GM23338 (cell line): Measurements from ENCODE around the gene CCL8. TPM values are rescaled to one million over a fixed set of nuclear protein-coding genes. Genes with fewer than 3 reads are reported as not detected.

Experiments
- ATAC-seq: fragments of 200-7000 bp; cut with Tn5 transposase; 3 replicates; pipeline ENCODE4 v1.9.1; 2020
- DNase-seq: peaks from one replicate; pipeline ENCODE4 v3.0.0-alpha.2; 2015; ENCODE audit warnings: low spot score
- H2AFZ ChIP-seq: fragments of 200-600 bp; sonication (generic); 2 replicates; pipeline ENCODE4 v1.8.0; 2016; ENCODE audit warnings: antibody characterized with exemption, mild to moderate bottlenecking, moderate library complexity
- H3F3A ChIP-seq: fragments of 200-600 bp; sonication (generic); replicated peaks from 2 replicates; pipeline ENCODE4 v1.8.0; 2017; ENCODE audit warnings: antibody characterized with exemption, mixed run types, low read depth
- H3K27ac ChIP-seq: fragments of 200-600 bp; sonication (generic); 2 replicates; pipeline ENCODE4 v1.6.1; 2016; ENCODE audit warnings: low read depth
- H3K27me3 ChIP-seq: fragments of 200-600 bp; sonication (generic); 2 replicates; pipeline ENCODE4 v1.8.0; 2016; ENCODE audit warnings: mild to moderate bottlenecking, mixed run types, moderate library complexity; ENCODE audit not compliant: insufficient read depth
- H3K36me3 ChIP-seq: fragments of 200-600 bp; sonication (generic); 2 replicates; pipeline ENCODE4 v1.8.0; 2016; ENCODE audit warnings: mild to moderate bottlenecking; ENCODE audit not compliant: insufficient read depth
- H3K4me1 ChIP-seq: fragments of 200-600 bp; sonication (generic); 2 replicates; pipeline ENCODE4 v1.8.0; 2016; ENCODE audit warnings: mild to moderate bottlenecking, moderate library complexity; ENCODE audit not compliant: insufficient read depth
- H3K4me2 ChIP-seq: fragments of 200-600 bp; sonication (generic); 2 replicates; pipeline ENCODE4 v1.7.1; 2017; ENCODE audit warnings: mixed run types
- H3K4me3 ChIP-seq: fragments of 200-600 bp; sonication (generic); 2 replicates; pipeline ENCODE4 v1.6.1; 2016; ENCODE audit warnings: mixed run types
- H3K79me2 ChIP-seq: fragments of 200-600 bp; sonication (generic); replicated peaks from 2 replicates; pipeline ENCODE4 v1.8.0; 2017; ENCODE audit warnings: mild to moderate bottlenecking; ENCODE audit not compliant: insufficient read depth
- H3K9me2 ChIP-seq: fragments of 200-600 bp; sonication (generic); 2 replicates; pipeline ENCODE4 v1.8.0; 2017; ENCODE audit not compliant: insufficient read depth
- H4K20me1 ChIP-seq: fragments of 200-600 bp; sonication (generic); replicated peaks from 2 replicates; pipeline ENCODE4 v1.8.0; 2017; ENCODE audit warnings: mild to moderate bottlenecking; ENCODE audit not compliant: insufficient read depth
- H3K27ac Mint-ChIP-seq: 2 replicates; pipeline ENCODE4 v1.8.0; 2020; ENCODE audit warnings: inconsistent platforms, mild to moderate bottlenecking, moderate library complexity, mixed read lengths
- H3K27me3 Mint-ChIP-seq: 3 replicates; pipeline ENCODE4 v1.8.0; 2022; ENCODE audit warnings: low read depth, mild to moderate bottlenecking, moderate library complexity, mixed read lengths, inconsistent platforms; ENCODE audit not compliant: insufficient read depth, poor library complexity
- H3K36me3 Mint-ChIP-seq: 3 replicates; pipeline ENCODE4 v1.8.0; 2021; ENCODE audit warnings: low read depth, mild to moderate bottlenecking, inconsistent platforms, moderate library complexity, mixed read lengths
- H3K4me1 Mint-ChIP-seq: 3 replicates; pipeline ENCODE4 v1.8.0; 2020; ENCODE audit warnings: mild to moderate bottlenecking, inconsistent platforms, mixed read lengths
- H3K4me3 Mint-ChIP-seq: 3 replicates; pipeline ENCODE4 v1.8.0; 2021; ENCODE audit warnings: moderate library complexity, mild to moderate bottlenecking, inconsistent platforms, mixed read lengths
- H3K9me3 Mint-ChIP-seq: 3 replicates; pipeline ENCODE4 v1.8.0; 2020; ENCODE audit warnings: moderate library complexity, mild to moderate bottlenecking, inconsistent platforms, mixed read lengths
- CREB1 ChIP-seq: fragments of 250-450 bp; sonication (Bioruptor Pico); IDR thresholded peaks from 2 replicates; pipeline ENCODE4 v1.5.0; 2020; ENCODE audit warnings: low read depth, mild to moderate bottlenecking, moderate library complexity
- CTCF ChIP-seq, 2 experiments: fragments of 200-600 bp in 1 of 2; sonication (generic) in 1 of 2; conservative IDR thresholded peaks; 2 replicates each; pipeline versions ENCODE4 v1.5.1 to v1.6.1; 2016 to 2017; ENCODE audit warnings: antibody characterized with exemption in 2 of 2, low read depth in 2 of 2, mild to moderate bottlenecking in 2 of 2, moderate library complexity in 1 of 2
- EZH2 ChIP-seq: fragments of 200-600 bp; sonication (generic); IDR thresholded peaks from one replicate; pipeline ENCODE4 v1.8.0; 2017; ENCODE audit warnings: antibody characterized with exemption, mild to moderate bottlenecking, low read depth; ENCODE audit not compliant: unreplicated experiment
- EZH2phosphoT487 ChIP-seq: fragments of 200-600 bp; sonication (generic); IDR thresholded peaks from one replicate; pipeline ENCODE4 v1.8.1; 2018; ENCODE audit warnings: antibody characterized with exemption; ENCODE audit not compliant: unreplicated experiment
- JUNB ChIP-seq: IDR thresholded peaks from one replicate; pipeline ENCODE4 v1.6.1; 2016; ENCODE audit warnings: antibody characterized with exemption; ENCODE audit not compliant: unreplicated experiment
- POLR2AphosphoS5 ChIP-seq: IDR thresholded peaks from 2 replicates; pipeline ENCODE4 v1.6.1; 2016; ENCODE audit warnings: antibody characterized with exemption, low read depth
- REST ChIP-seq: IDR thresholded peaks from one replicate; pipeline ENCODE4 v1.6.1; 2018; ENCODE audit warnings: antibody characterized with exemption; ENCODE audit not compliant: unreplicated experiment
- STAT1 ChIP-seq: IDR thresholded peaks from one replicate; pipeline ENCODE4 v1.6.1; 2016; ENCODE audit warnings: antibody characterized with exemption; ENCODE audit not compliant: unreplicated experiment
- ZNF114 ChIP-seq: fragments of 250-450 bp; sonication (Bioruptor Pico); IDR thresholded peaks from 2 replicates; pipeline ENCODE4 v1.5.0; 2020; ENCODE audit warnings: mild to moderate bottlenecking, moderate library complexity
- ZNF331 ChIP-seq: fragments of 250-450 bp; sonication (Bioruptor Pico); IDR thresholded peaks from 2 replicates; pipeline ENCODE4 v1.5.0; 2020; ENCODE audit warnings: low read depth, mild to moderate bottlenecking, moderate library complexity
- polyA plus RNA-seq: library from polyadenylated mRNA; unstranded; fragments of >200 nt; fragmentation: Nextera tagmentation; extraction: Ambion mirVana; gene quantifications from 2 replicates; pipeline ENCODE4 v1.2.1, GENCODE V29; 2016
- total RNA-seq: library from RNA; depleted of rRNA; stranded (reverse); fragments of >200 nt; shearing (Covaris generic); gene quantifications from 2 replicates; pipeline ENCODE4 v1.2.3, GENCODE V29; 2014
- TF ChIP-seq, protein P1 (sequence below): IDR thresholded peaks from 2 replicates; pipeline ENCODE4 v1.6.1; 2016; ENCODE audit warnings: antibody characterized with exemption
- TF ChIP-seq, protein P2 (sequence below): fragments of 250-450 bp; sonication (Bioruptor Pico); IDR thresholded peaks from 2 replicates; pipeline ENCODE4 v1.5.0; 2020; ENCODE audit warnings: mild to moderate bottlenecking, moderate library complexity

The CCL8 gene
- total and polyA plus RNA-seq, 2 experiments from 2014 or later = not detected

GRCh38 chr17:34314279-34314678 is 5.0 kb upstream of the CCL8 start:
- Histone ChIP-seq H3K4me1 (no peaks in the 10 kb centered on the region), H3F3A (no peaks in the 10 kb centered on the region), H3K27me3 (no peaks in the 10 kb centered on the region), H3K9me2 (peaks cover 4% of the 10 kb centered on the region; the same call in 1 of the 2 replicates), H3K4me3 (no peak overlapping the region), H3K4me2 (no peak overlapping the region), H3K27ac (no peak overlapping the region), H4K20me1 (no peaks in the 10 kb centered on the region), H2AFZ (no peak overlapping the region; the same call in 1 of the 2 replicates), H3K79me2 (no peaks in the 10 kb centered on the region), H3K36me3 (no peaks in the 10 kb centered on the region)
- ATAC-seq (no peak), DNase-seq (no peak)
- Mint-ChIP-seq H3K9me3 (no peaks in the 10 kb centered on the region), H3K36me3 (no peaks in the 10 kb centered on the region), H3K4me3 (no peak overlapping the region), H3K4me1 (no peaks in the 10 kb centered on the region), H3K27ac (no peak overlapping the region), H3K27me3 (no peaks in the 10 kb centered on the region)
- TF ChIP-seq CTCF (conservative IDR thresholded peaks at IDR 0.05; ENCODE audit: low read depth in 2 of 2) = no peak
- TF ChIP-seq ZNF331 = no peak
- TF ChIP-seq POLR2AphosphoS5 = no peak
- no peak for TF ChIP-seq STAT1
- no peak for TF ChIP-seq REST
- TF ChIP-seq CREB1 = no peak
- TF ChIP-seq, protein P1, sequence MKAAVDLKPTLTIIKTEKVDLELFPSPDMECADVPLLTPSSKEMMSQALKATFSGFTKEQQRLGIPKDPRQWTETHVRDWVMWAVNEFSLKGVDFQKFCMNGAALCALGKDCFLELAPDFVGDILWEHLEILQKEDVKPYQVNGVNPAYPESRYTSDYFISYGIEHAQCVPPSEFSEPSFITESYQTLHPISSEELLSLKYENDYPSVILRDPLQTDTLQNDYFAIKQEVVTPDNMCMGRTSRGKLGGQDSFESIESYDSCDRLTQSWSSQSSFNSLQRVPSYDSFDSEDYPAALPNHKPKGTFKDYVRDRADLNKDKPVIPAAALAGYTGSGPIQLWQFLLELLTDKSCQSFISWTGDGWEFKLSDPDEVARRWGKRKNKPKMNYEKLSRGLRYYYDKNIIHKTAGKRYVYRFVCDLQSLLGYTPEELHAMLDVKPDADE = no peak
- TF ChIP-seq EZH2phosphoT487 = no peak
- TF ChIP-seq, protein P2, sequence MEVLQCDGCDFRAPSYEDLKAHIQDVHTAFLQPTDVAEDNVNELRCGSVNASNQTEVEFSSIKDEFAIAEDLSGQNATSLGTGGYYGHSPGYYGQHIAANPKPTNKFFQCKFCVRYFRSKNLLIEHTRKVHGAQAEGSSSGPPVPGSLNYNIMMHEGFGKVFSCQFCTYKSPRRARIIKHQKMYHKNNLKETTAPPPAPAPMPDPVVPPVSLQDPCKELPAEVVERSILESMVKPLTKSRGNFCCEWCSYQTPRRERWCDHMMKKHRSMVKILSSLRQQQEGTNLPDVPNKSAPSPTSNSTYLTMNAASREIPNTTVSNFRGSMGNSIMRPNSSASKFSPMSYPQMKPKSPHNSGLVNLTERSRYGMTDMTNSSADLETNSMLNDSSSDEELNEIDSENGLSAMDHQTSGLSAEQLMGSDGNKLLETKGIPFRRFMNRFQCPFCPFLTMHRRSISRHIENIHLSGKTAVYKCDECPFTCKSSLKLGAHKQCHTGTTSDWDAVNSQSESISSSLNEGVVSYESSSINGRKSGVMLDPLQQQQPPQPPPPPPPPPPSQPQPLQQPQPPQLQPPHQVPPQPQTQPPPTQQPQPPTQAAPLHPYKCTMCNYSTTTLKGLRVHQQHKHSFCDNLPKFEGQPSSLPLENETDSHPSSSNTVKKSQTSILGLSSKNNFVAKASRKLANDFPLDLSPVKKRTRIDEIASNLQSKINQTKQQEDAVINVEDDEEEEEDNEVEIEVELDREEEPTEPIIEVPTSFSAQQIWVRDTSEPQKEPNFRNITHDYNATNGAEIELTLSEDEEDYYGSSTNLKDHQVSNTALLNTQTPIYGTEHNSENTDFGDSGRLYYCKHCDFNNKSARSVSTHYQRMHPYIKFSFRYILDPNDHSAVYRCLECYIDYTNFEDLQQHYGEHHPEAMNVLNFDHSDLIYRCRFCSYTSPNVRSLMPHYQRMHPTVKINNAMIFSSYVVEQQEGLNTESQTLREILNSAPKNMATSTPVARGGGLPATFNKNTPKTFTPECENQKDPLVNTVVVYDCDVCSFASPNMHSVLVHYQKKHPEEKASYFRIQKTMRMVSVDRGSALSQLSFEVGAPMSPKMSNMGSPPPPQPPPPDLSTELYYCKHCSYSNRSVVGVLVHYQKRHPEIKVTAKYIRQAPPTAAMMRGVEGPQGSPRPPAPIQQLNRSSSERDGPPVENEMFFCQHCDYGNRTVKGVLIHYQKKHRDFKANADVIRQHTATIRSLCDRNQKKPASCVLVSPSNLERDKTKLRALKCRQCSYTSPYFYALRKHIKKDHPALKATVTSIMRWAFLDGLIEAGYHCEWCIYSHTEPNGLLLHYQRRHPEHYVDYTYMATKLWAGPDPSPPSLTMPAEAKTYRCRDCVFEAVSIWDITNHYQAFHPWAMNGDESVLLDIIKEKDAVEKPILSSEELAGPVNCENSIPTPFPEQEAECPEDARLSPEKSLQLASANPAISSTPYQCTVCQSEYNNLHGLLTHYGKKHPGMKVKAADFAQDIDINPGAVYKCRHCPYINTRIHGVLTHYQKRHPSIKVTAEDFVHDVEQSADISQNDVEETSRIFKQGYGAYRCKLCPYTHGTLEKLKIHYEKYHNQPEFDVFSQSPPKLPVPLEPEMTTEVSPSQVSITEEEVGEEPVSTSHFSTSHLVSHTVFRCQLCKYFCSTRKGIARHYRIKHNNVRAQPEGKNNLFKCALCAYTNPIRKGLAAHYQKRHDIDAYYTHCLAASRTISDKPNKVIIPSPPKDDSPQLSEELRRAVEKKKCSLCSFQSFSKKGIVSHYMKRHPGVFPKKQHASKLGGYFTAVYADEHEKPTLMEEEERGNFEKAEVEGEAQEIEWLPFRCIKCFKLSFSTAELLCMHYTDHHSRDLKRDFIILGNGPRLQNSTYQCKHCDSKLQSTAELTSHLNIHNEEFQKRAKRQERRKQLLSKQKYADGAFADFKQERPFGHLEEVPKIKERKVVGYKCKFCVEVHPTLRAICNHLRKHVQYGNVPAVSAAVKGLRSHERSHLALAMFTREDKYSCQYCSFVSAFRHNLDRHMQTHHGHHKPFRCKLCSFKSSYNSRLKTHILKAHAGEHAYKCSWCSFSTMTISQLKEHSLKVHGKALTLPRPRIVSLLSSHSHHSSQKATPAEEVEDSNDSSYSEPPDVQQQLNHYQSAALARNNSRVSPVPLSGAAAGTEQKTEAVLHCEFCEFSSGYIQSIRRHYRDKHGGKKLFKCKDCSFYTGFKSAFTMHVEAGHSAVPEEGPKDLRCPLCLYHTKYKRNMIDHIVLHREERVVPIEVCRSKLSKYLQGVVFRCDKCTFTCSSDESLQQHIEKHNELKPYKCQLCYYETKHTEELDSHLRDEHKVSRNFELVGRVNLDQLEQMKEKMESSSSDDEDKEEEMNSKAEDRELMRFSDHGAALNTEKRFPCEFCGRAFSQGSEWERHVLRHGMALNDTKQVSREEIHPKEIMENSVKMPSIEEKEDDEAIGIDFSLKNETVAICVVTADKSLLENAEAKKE (CRISPR knock-in tag) = no peak
- TF ChIP-seq JUNB = no peak
- TF ChIP-seq EZH2 = no peak
- TF ChIP-seq ZNF114 (CRISPR knock-in tag) = no peak
